Measurements from ENCODE around the gene ZNFX1.

GRCh38 chr20:49216991-49217578, 60.8 kb downstream of the ZNFX1 start:
- TF ChIP-seq CHD4 (IDR thresholded peaks at IDR 0.05; ENCODE audit: borderline replicate concordance) (no peak), CTCF (IDR thresholded peaks at IDR 0.05) (peak; percentile 91), EP300 (IDR thresholded peaks at IDR 0.05) (no peak), MYC (IDR thresholded peaks at IDR 0.05; ENCODE audit: borderline replicate concordance, low read length) (no peak)
